DOHH2 (cell line): ENCODE results near the gene COPE.

Experiments used
- H3F3A ChIP-seq: fragments of 200-600 bp; sonication (generic), shearing (Covaris generic); 2 replicates; pipeline ENCODE4 v1.6.0; 2016; ENCODE audit warnings: antibody characterized with exemption, mild to moderate bottlenecking; ENCODE audit not compliant: control insufficient read depth, insufficient read depth
- H3K27ac ChIP-seq: fragments of 200-600 bp; sonication (generic); 2 replicates; pipeline ENCODE4 v1.5.1; 2014; ENCODE audit warnings: low read depth, mild to moderate bottlenecking, low read length, moderate library complexity
- H3K27me3 ChIP-seq: fragments of 200-600 bp; sonication (generic); 2 replicates; pipeline ENCODE4 v1.6.1; 2014; ENCODE audit warnings: mild to moderate bottlenecking, low read length, mixed read lengths; ENCODE audit not compliant: control insufficient read depth
- H3K36me3 ChIP-seq: fragments of 200-600 bp; sonication (generic); 2 replicates; pipeline ENCODE4 v1.6.1; 2014; ENCODE audit warnings: mild to moderate bottlenecking, low read length, moderate library complexity, mixed read lengths; ENCODE audit not compliant: control insufficient read depth
- H3K4me1 ChIP-seq: fragments of 200-600 bp; sonication (generic); 2 replicates; pipeline ENCODE4 v1.6.1; 2014; ENCODE audit warnings: mild to moderate bottlenecking, low read length, mixed read lengths; ENCODE audit not compliant: control insufficient read depth
- H3K4me2 ChIP-seq: fragments of 200-600 bp; sonication (generic); 2 replicates; pipeline ENCODE4 v1.6.0; 2014; ENCODE audit warnings: mild to moderate bottlenecking, low read length, moderate library complexity
- H3K4me3 ChIP-seq: fragments of 200-600 bp; sonication (generic); 2 replicates; pipeline ENCODE4 v1.5.1; 2014; ENCODE audit warnings: mild to moderate bottlenecking, low read length, mixed read lengths
- H3K79me2 ChIP-seq: fragments of 200-600 bp; sonication (generic); 2 replicates; pipeline ENCODE4 v1.6.1; 2014; ENCODE audit warnings: mild to moderate bottlenecking, low read length, mixed read lengths; ENCODE audit not compliant: control insufficient read depth
- H3K9me2 ChIP-seq: fragments of 200-600 bp; sonication (generic); replicated peaks from 2 replicates; pipeline ENCODE4 v1.6.1; 2014; ENCODE audit warnings: mild to moderate bottlenecking, low read length, mixed read lengths; ENCODE audit not compliant: control insufficient read depth
- H3K9me3 ChIP-seq: fragments of 200-600 bp; sonication (generic); 2 replicates; pipeline ENCODE4 v1.6.1; 2014; ENCODE audit warnings: antibody characterized with exemption, low read length, mixed read lengths; ENCODE audit not compliant: control insufficient read depth, insufficient read depth
- H4K20me1 ChIP-seq: fragments of 200-600 bp; sonication (generic); 2 replicates; pipeline ENCODE4 v1.6.0; 2014; ENCODE audit warnings: low read depth, mild to moderate bottlenecking, antibody characterized with exemption, low read length, moderate library complexity; ENCODE audit not compliant: control insufficient read depth, insufficient read depth
- EZH2phosphoT487 ChIP-seq: fragments of 200-600 bp; sonication (generic); IDR thresholded peaks from 2 replicates; pipeline ENCODE4 v1.6.1; 2017; ENCODE audit warnings: borderline replicate concordance, mild to moderate bottlenecking, antibody characterized with exemption, low read length, moderate library complexity, mixed read lengths
- TF ChIP-seq, protein P1 (sequence below): fragments of 200-600 bp; sonication (generic); IDR thresholded peaks from one replicate; pipeline ENCODE4 v1.5.1; 2014; ENCODE audit warnings: antibody characterized with exemption, mild to moderate bottlenecking, low read depth, low read length; ENCODE audit not compliant: poor library complexity, severe bottlenecking

Gene COPE

DNA sequence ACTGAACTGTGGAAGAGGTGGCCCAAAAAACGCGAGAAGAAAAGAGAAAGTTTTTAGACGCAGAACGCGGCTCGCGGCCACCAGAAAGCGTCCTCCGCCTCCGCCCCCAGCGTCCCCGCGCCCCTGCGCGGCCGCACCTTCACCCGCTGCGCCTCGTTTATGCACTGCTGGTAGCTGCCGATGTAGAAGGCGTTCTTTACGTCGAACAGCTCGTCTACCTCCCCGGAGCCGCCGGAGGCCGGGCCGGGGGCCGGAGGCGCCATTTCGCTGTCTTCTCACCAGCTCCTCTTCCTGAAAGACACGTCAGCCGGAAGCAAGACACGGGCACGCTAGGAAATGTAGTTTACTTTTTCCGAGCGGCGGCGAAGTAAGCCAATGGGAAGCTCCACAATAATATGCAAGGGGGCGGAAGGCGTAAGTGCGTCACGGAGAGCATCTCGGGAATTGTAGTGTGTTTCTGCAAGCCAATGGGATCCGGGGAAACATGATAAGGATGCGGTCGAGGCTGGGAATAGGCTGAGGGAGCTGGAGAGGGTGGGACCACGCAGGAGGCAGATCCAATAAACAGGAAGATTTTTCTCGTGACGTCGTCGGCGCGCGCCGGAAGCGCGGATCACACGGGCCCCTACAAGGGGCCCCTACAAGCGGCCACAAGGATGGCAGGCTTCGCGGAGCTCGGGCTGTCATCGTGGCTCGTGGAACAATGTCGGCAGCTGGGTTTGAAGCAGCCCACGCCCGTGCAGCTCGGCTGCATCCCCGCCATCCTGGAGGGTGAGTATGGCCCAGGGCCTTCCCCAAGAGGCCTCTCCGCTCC, at the start of gene COPE, which contains the start of gene DDX49:
COPE (minus strand) TSS at position 302 of the 814 bp plus-strand sequence; CDS start at position 263, 39 bp downstream.
DDX49 (plus strand) TSS at position 630 of the 814 bp plus-strand sequence; CDS start at position 657, 27 bp downstream.
- no peaks in the 10 kb centered on the region for H3K9me2 ChIP-seq
- peak within 1 kb of the TSS; percentile 68 for H3K27ac ChIP-seq
- H3K27me3 ChIP-seq: no peaks in the 10 kb centered on the region

GRCh38 chr19:18967358-18968146, 48.4 kb upstream of the COPE start:
- H3F3A ChIP-seq: no peaks in the 10 kb centered on the region
- no peak overlapping the region for H3K4me2 ChIP-seq
- H3K79me2 ChIP-seq: no peaks in the 10 kb centered on the region
- no peaks in the 10 kb centered on the region for H3K9me3 ChIP-seq
- H3K36me3 ChIP-seq: no peaks in the 10 kb centered on the region
- no peaks in the 10 kb centered on the region for H4K20me1 ChIP-seq
- H3K9me2 ChIP-seq: no peaks in the 10 kb centered on the region
- no peaks in the 10 kb centered on the region for H3K27me3 ChIP-seq
- H3K27ac ChIP-seq: no peak overlapping the region
- peaks cover 3% of the 10 kb centered on the region for H3K4me1 ChIP-seq
- no peak overlapping the region for H3K4me3 ChIP-seq
- TF ChIP-seq EZH2phosphoT487: no peak
- TF ChIP-seq, protein P1, sequence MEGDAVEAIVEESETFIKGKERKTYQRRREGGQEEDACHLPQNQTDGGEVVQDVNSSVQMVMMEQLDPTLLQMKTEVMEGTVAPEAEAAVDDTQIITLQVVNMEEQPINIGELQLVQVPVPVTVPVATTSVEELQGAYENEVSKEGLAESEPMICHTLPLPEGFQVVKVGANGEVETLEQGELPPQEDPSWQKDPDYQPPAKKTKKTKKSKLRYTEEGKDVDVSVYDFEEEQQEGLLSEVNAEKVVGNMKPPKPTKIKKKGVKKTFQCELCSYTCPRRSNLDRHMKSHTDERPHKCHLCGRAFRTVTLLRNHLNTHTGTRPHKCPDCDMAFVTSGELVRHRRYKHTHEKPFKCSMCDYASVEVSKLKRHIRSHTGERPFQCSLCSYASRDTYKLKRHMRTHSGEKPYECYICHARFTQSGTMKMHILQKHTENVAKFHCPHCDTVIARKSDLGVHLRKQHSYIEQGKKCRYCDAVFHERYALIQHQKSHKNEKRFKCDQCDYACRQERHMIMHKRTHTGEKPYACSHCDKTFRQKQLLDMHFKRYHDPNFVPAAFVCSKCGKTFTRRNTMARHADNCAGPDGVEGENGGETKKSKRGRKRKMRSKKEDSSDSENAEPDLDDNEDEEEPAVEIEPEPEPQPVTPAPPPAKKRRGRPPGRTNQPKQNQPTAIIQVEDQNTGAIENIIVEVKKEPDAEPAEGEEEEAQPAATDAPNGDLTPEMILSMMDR: no peak

More for the DNA sequence above, at the start of gene COPE, which contains the start of gene DDX49:
- Histone ChIP-seq H4K20me1 (0 out of 2 replicates have a peak, but pooled peaks cover 6% of the 10 kb centered on the region), H3K4me1 (peaks cover 17% of the 10 kb centered on the region), H3K36me3 (peaks cover 57% of the 10 kb centered on the region), H3K9me3 (no peaks in the 10 kb centered on the region), H3K4me2 (peak within 1 kb of the TSS; percentile 90), H3K4me3 (peak within 1 kb of the TSS; percentile 98), H3K79me2 (peaks cover 71% of the 10 kb centered on the region), H3F3A (no peaks in the 10 kb centered on the region)
- TF ChIP-seq, protein P1: no peak
- TF ChIP-seq EZH2phosphoT487: no peak

DNA sequence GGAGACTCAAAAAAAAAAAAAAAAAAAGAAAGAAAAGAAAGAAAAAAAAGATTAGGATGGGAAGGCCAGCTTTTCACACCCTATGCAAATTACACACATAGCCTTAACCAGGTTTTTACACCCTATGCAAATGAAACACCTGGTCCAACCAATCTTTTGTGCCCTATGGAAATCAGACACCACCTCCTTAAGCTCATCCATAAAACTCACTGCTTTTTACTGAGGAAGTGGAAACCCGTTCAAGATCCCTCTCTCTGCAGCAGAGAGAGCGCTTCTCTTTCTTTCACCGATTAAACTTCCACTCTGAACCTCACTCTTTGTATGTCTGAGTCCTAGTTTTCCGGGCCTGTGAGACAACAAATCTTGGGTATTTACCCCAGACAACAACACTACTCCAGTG, 47.1 kb upstream of the COPE start:
- Histone ChIP-seq H3K4me2 (no peak overlapping the region), H3K79me2 (no peaks in the 10 kb centered on the region), H3K27me3 (peaks cover 3% of the 10 kb centered on the region; the same call in 1 of the 2 replicates), H3K4me3 (no peak overlapping the region), H4K20me1 (no peaks in the 10 kb centered on the region), H3K9me3 (no peaks in the 10 kb centered on the region), H3F3A (no peaks in the 10 kb centered on the region), H3K9me2 (no peaks in the 10 kb centered on the region), H3K4me1 (peaks cover 6% of the 10 kb centered on the region), H3K27ac (no peak overlapping the region), H3K36me3 (no peaks in the 10 kb centered on the region)
- TF ChIP-seq EZH2phosphoT487: no peak
- TF ChIP-seq, protein P1: no peak
